GM23338 (cell line): ENCODE data around the gene AKAP13.

Source experiments
- CREB1 ChIP-seq: fragments of 250-450 bp; sonication (Bioruptor Pico); IDR thresholded peaks from 2 replicates; pipeline ENCODE4 v1.5.0; 2020; ENCODE audit warnings: low read depth, mild to moderate bottlenecking, moderate library complexity
- CTCF ChIP-seq, 2 experiments: fragments of 200-600 bp in 1 of 2; sonication (generic) in 1 of 2; conservative IDR thresholded peaks; 2 replicates each; pipeline versions ENCODE4 v1.5.1 to v1.6.1; 2016 to 2017; ENCODE audit warnings: antibody characterized with exemption in 2 of 2, low read depth in 2 of 2, mild to moderate bottlenecking in 2 of 2, moderate library complexity in 1 of 2
- EZH2 ChIP-seq: fragments of 200-600 bp; sonication (generic); IDR thresholded peaks from one replicate; pipeline ENCODE4 v1.8.0; 2017; ENCODE audit warnings: antibody characterized with exemption, mild to moderate bottlenecking, low read depth; ENCODE audit not compliant: unreplicated experiment
- JUNB ChIP-seq: IDR thresholded peaks from one replicate; pipeline ENCODE4 v1.6.1; 2016; ENCODE audit warnings: antibody characterized with exemption; ENCODE audit not compliant: unreplicated experiment
- POLR2AphosphoS5 ChIP-seq: IDR thresholded peaks from 2 replicates; pipeline ENCODE4 v1.6.1; 2016; ENCODE audit warnings: antibody characterized with exemption, low read depth
- REST ChIP-seq: IDR thresholded peaks from one replicate; pipeline ENCODE4 v1.6.1; 2018; ENCODE audit warnings: antibody characterized with exemption; ENCODE audit not compliant: unreplicated experiment

GRCh38 chr15:85383470-85384148 is 3.2 kb downstream of the AKAP13 start:
- TF ChIP-seq CTCF (conservative IDR thresholded peaks at IDR 0.05; ENCODE audit: low read depth in 2 of 2) (no peak), JUNB (no peak), REST (no peak), EZH2 (no peak), CREB1 (CRISPR knock-in tag) (no peak), POLR2AphosphoS5 (no peak)
